Ecto neural progenitor cell (in vitro differentiated cells): Measurements from ENCODE around the gene ARHGEF4.
A peak's percentile ranks its signal among the peaks of the same experiment; 100 is the strongest.
"Not testable (repeated sequence)": the region's sequence is repeated elsewhere in the genome, so short reads cannot be mapped to it uniquely, and the experiment has no call there.

Experiments
- DNase-seq: peaks from one replicate; pipeline ENCODE4 v3.0.0-alpha.2; 2018; ENCODE audit warnings: low spot score

Gene ARHGEF4

GRCh38 chr2:131054488-131054887 is 217.8 kb downstream of the ARHGEF4 start:
- no peak for DNase-seq

- no peak for DNase-seq
Observed at GRCh38 chr2:131055169-131056065, 218.7 kb downstream of the ARHGEF4 start.

GRCh38 chr2:131056204-131056931 is 219.7 kb downstream of the ARHGEF4 start:
- no peak for DNase-seq

- DNase-seq = no peak
Observed at GRCh38 chr2:131056932-131057287, 220.2 kb downstream of the ARHGEF4 start.

GRCh38 chr2:131058214-131058843 is 221.6 kb downstream of the ARHGEF4 start:
- no peak for DNase-seq

GRCh38 chr2:131058920-131059319 is 222.2 kb downstream of the ARHGEF4 start:
- DNase-seq = no peak

- DNase-seq = no peak
Observed at GRCh38 chr2:131063501-131064283, 227.0 kb downstream of the ARHGEF4 start.

GRCh38 chr2:131064589-131065512 is 228.1 kb downstream of the ARHGEF4 start:
- no peak for DNase-seq

GRCh38 chr2:131067465-131068125 is 230.9 kb downstream of the ARHGEF4 start:
- no peak for DNase-seq

GRCh38 chr2:131068172-131068571 is 231.5 kb downstream of the ARHGEF4 start:
- DNase-seq = not testable (repeated sequence)

GRCh38 chr2:131075578-131075977 is 238.9 kb downstream of the ARHGEF4 start:
- DNase-seq = not testable (repeated sequence)

- no peak for DNase-seq
Observed at GRCh38 chr2:131076707-131077106, 240.0 kb downstream of the ARHGEF4 start.

GRCh38 chr2:131077182-131077846 is 240.6 kb downstream of the ARHGEF4 start:
- DNase-seq = no peak

- no peak for DNase-seq
Observed at GRCh38 chr2:131077966-131078365, 241.3 kb downstream of the ARHGEF4 start.

- not testable (repeated sequence) for DNase-seq
Observed at GRCh38 chr2:131079931-131080330, 243.2 kb downstream of the ARHGEF4 start.

- DNase-seq = no peak
Observed at GRCh38 chr2:131081190-131081589, 244.5 kb downstream of the ARHGEF4 start.

- DNase-seq = no peak
Observed at GRCh38 chr2:131085646-131086045, 248.9 kb downstream of the ARHGEF4 start.

GRCh38 chr2:131092458-131093005 is 255.8 kb downstream of the ARHGEF4 start:
- DNase-seq = no peak

- peak; percentile 91 for DNase-seq
Observed at GRCh38 chr2:131093006-131093695, 256.4 kb downstream of the ARHGEF4 start, which contains the start of gene FAM168B. Gene FAM168B (minus strand): TSS chr2:131093460. CDS start chr2:131082646, 10,814 bp downstream.
